GM21528 (cell line): ENCODE results near the gene ANTXR1.

Experiments
- ATAC-seq: cut with Tn5 transposase; IDR thresholded peaks from one replicate; pipeline ENCODE4 v1.9.1; 2021; ENCODE audit warnings: mild to moderate bottlenecking, moderate library complexity; ENCODE audit not compliant: unreplicated experiment, low FRiP score

ANTXR1 gene

GRCh38 chr2:69067026-69067630 is 54.1 kb downstream of the ANTXR1 start:
- no peak for ATAC-seq

- no peak for ATAC-seq
These were observed 54.9 kb downstream of the ANTXR1 start for GRCh38 chr2:69067866-69068265.

- ATAC-seq, result no peak
These were observed 58.0 kb downstream of the ANTXR1 start for GRCh38 chr2:69070969-69071368.

GRCh38 chr2:69073928-69074570 is 61.1 kb downstream of the ANTXR1 start:
- no peak for ATAC-seq

DNA sequence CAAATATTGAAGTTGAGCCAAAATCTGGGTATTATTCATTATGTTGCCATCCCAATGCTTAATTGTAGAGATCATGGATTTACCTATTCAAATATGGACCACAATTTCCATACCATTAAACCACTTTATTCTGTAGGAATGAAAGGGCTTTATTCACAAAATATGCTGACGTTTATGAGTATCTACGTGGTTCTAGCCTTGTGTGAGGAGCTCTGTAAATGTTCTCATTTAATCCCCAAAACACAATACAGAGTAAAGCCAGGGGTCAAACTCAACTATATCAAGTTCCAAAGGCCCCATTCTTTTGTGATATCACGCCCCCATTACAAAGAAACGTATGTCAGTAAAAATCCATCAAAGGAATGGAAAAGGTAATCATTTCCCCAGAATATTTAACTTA is 61.9 kb downstream of the ANTXR1 start:
- no peak for ATAC-seq

DNA sequence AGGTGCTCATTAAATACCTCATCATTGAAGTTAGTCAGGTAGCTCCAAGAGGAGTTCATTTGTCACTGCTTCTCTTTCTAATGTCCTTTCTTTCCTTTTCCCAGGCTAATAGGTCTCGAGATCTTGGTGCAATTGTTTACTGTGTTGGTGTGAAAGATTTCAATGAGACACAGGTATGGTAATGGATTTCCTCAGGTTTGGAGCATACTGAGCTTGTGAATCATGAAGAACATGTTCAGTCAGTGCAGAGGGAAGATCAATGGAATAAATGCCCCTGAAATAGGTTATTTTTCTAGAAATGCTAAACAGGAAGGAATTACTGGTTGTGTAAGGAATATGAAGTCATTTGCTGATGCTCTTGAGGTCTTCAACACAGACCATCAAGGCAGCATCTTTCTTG is 62.5 kb downstream of the ANTXR1 start:
- no peak for ATAC-seq

DNA sequence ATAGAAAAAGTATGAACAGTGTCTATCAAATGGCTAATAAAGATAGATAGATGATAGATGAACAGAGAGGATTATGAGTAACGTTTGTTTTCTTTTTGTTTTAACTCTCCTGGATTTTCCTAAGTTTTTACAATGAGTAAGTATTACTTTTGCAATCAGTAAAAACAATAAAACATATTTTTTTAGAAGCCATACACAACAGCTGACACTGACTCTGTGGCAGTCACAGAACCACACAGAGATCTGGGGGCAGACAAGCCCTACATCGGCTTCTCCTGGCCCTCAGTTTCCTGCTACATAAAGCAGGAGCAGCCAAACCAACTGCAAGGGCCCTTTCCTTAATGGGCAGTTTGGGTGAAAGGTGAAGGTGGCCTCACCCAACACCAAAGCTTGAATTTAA is 63.6 kb downstream of the ANTXR1 start:
- ATAC-seq, result no peak

- no peak for ATAC-seq
These were observed 64.4 kb downstream of the ANTXR1 start for GRCh38 chr2:69077252-69077950.

GRCh38 chr2:69080071-69080470 is 67.1 kb downstream of the ANTXR1 start:
- no peak for ATAC-seq

DNA sequence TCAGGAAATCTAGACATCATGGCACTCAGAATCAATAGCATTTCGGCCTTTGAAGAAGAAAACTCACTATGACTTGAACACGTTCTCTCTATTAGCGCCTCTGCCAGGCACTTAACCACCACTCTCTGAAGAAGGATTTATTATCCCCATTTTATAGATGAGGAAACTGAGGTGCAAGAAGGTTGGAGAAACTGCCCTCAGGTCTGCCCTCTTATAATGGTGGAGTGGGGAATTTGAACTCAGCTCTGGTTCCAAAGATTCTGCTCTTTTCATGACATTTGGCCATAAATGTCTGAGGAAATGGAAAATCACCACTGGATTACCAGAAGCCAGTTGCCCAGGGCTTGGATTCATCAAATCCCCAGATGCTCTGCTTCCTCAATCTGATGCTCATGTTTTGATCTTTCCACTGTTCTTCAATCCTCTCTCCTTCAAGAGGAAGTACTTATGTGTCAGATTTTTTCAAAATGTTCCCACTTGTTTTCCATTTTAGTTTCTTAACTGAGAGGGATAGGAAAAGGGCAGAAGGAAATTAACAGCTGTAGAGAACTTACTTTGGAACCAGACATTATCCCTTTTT is 68.1 kb downstream of the ANTXR1 start:
- ATAC-seq, result no peak

- ATAC-seq, result no peak
These were observed 68.8 kb downstream of the ANTXR1 start for GRCh38 chr2:69081757-69082156.

- no peak for ATAC-seq
These were observed 69.5 kb downstream of the ANTXR1 start for GRCh38 chr2:69082430-69082997.

GRCh38 chr2:69083235-69083748 is 70.3 kb downstream of the ANTXR1 start:
- no peak for ATAC-seq

- no peak for ATAC-seq
These were observed 71.5 kb downstream of the ANTXR1 start for GRCh38 chr2:69084492-69084891.

DNA sequence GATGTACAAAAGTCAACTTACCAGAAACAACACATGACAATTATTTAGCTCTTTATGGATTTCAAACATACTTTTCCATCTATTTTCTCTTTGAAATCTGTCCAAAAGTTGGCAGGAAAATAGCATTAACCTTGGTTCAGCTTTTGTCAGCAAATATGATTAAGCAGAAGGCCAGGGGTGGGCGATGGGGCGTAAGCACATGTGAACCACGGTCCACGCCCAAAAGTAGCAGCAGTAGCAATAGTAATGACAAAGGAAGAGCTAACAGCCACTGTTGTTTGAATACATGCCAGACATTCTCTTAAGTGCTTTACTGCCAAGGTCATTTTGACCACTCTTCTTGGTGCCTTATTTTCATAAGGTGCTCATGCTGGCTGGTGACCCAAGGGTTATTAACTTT is 73.5 kb downstream of the ANTXR1 start:
- ATAC-seq, result no peak

- ATAC-seq, result no peak
These were observed 74.4 kb downstream of the ANTXR1 start for GRCh38 chr2:69087211-69087911.

DNA sequence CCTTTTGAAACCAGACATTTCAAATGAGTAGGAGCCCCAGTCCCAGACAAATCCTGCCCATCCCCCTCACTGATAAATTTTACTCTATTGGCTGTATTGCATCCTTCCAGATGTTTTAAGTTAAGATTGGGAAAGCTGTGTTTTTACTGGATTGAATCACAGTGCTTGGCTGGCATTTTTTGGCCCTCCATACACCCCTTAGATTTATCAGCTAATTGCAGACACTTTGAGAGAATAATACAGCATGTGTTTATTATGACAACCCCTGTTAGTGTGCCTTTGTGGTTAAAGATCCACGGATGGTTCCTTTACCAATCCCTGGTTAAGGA is 74.9 kb downstream of the ANTXR1 start:
- no peak for ATAC-seq

GRCh38 chr2:69088466-69088865 is 75.5 kb downstream of the ANTXR1 start:
- ATAC-seq, result no peak

- ATAC-seq, result no peak
These were observed 76.3 kb downstream of the ANTXR1 start for GRCh38 chr2:69089266-69089665.

DNA sequence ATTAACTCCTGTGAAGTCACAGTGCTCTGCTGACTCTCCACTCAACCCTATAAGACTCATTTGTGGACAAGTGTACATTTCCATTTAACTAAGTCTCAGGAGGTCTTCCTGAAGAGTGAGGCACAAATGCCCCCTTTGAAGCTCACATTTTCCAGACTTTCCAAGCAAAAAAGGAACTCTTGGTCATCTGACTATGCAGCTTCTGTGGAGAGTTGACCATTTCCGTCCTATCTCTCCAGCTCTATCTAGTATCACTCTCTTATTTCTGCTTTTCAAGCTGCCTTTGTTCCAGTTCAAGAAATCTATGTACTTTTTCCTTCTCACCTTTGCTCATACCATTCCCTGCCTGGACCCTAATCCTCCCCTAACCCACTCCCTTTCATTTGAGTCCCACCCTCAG is 77.0 kb downstream of the ANTXR1 start:
- ATAC-seq, result no peak

DNA sequence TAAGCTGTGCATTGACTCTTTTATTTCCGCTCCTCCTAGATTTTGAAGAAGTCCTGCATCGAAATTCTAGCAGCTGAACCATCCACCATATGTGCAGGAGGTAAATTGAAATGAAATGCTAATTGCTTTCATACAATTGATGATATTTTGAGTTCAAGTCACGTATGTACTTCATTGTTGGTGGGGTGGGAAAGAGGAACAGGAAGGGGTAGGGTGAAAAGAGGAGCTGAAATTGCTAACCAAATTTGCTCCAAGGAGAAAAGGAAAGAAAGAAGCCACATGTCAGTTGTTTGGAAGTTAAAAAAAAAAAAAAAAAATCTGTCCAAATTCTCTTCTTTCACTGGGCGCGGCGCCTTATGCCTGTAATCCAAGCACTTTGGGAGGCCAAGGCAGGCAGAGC is 77.8 kb downstream of the ANTXR1 start:
- no peak for ATAC-seq
